Panc1 (cell line): ENCODE data around the gene FGD2. TPM values are rescaled to one million over a fixed set of nuclear protein-coding genes. Genes with fewer than 3 reads are reported as not detected.
A peak's percentile ranks its signal among the peaks of the same experiment; 100 is the strongest.

ENCODE experiments used
- ATAC-seq: fragments of 200-7000 bp; cut with Tn5 transposase; 2 replicates; pipeline ENCODE4 v1.9.1; 2020; ENCODE audit warnings: mild to moderate bottlenecking, moderate library complexity
- BruUV-seq: library from RNA; stranded (reverse); fragments of 400-500 nt; replicated peaks from 2 replicates; lab custom pipeline; 2021; lab: Mats Ljungman, UMichigan
- CTCF ChIA-PET: fragments of 300-600 bp; sonication (Branson Sonifier 250); formaldehyde crosslinking; loops from one replicate; lab custom pipeline; 2022; ENCODE audit warnings: antibody characterized with exemption; lab: Charles Lee
- POLR2A ChIA-PET: fragments of 300-600 bp; sonication (Branson Sonifier 250); formaldehyde crosslinking; loops from one replicate; lab custom pipeline; 2022; ENCODE audit warnings: antibody characterized with exemption; lab: Charles Lee
- DNase-seq: peaks from one replicate; pipeline ENCODE4 v3.0.0-alpha.2; 2010; ENCODE audit warnings: low read depth, low spot score
- H3K27ac ChIP-seq: 2 replicates; pipeline ENCODE4 v1.5.1; 2011; ENCODE audit warnings: mild to moderate bottlenecking, low read length, inconsistent platforms
- H3K27me3 ChIP-seq: fragments of 200-500 bp; sonication (Bioruptor generic); 2 replicates; pipeline ENCODE4 v1.6.0; 2014; ENCODE audit warnings: low read length, inconsistent platforms; ENCODE audit not compliant: control insufficient read depth, insufficient read depth
- H3K36me3 ChIP-seq: fragments of 200-500 bp; sonication (Bioruptor generic); 2 replicates; pipeline ENCODE4 v1.5.1; 2014; ENCODE audit warnings: inconsistent platforms, mild to moderate bottlenecking, low read length, moderate library complexity; ENCODE audit not compliant: control insufficient read depth, insufficient read depth
- H3K4me1 ChIP-seq: 2 replicates; pipeline ENCODE4 v1.5.1; 2011; ENCODE audit warnings: inconsistent platforms, mild to moderate bottlenecking, low read length, moderate library complexity; ENCODE audit not compliant: control insufficient read depth, insufficient read depth
- H3K4me3 ChIP-seq, 2 experiments: 2 replicates each; pipeline ENCODE4 v1.5.1; 2011 to 2012; ENCODE audit warnings: low read depth in 2 of 2, low read length in 2 of 2, mild to moderate bottlenecking in 2 of 2, inconsistent platforms in 1 of 2, moderate library complexity in 1 of 2
- H3K9me3 ChIP-seq: fragments of 200-500 bp; sonication (Bioruptor generic); 2 replicates; pipeline ENCODE4 v1.5.1; 2014; ENCODE audit warnings: low read depth, mild to moderate bottlenecking, inconsistent platforms, low read length, moderate library complexity; ENCODE audit not compliant: control insufficient read depth, insufficient read depth
- POLR2AphosphoS5 ChIP-seq: IDR thresholded peaks from 2 replicates; pipeline ENCODE4 v1.6.1; 2012; ENCODE audit warnings: mild to moderate bottlenecking, low read depth, low read length, moderate library complexity
- SIN3A ChIP-seq: IDR thresholded peaks from 2 replicates; pipeline ENCODE4 v1.6.1; 2012; ENCODE audit warnings: low read depth, mild to moderate bottlenecking, low read length, moderate library complexity, borderline replicate concordance; ENCODE audit not compliant: insufficient read depth
- TCF7L2 ChIP-seq: IDR thresholded peaks from 2 replicates; pipeline ENCODE4 v1.6.1; 2011; ENCODE audit warnings: mild to moderate bottlenecking, low read depth, low read length, inconsistent platforms
- in situ Hi-C: cut with HindIII; loops from 2 replicates; pipeline ENCODE4 v1.10.0; 2016; ENCODE audit warnings: low sequenced_read_pairs, low pct_unique_long_range_greater_than_20kb
- intact Hi-C: fragments of 100-400 bp; cut with micrococcal nuclease; formaldehyde crosslinking; loops from one replicate; pipeline ENCODE4 v1.10.0; 2022; ENCODE audit not compliant: unreplicated experiment
- total RNA-seq: library from RNA; stranded (reverse); gene quantifications from one replicate; pipeline ENCODE4 v1.2.1, GENCODE V29; 2021; ENCODE audit not compliant: unreplicated experiment
- TF ChIP-seq, protein P1 (sequence below): fragments of 450-650 bp; IDR thresholded peaks from 2 replicates; pipeline ENCODE4 v1.5.1; 2017; ENCODE audit warnings: mild to moderate bottlenecking
- TF ChIP-seq, protein P2 (sequence below), 2 experiments: IDR thresholded peaks; 2 replicates each; pipeline ENCODE4 v1.6.1; 2011 to 2012; ENCODE audit warnings: low read depth in 2 of 2, control low read depth in 1 of 2, low read length in 1 of 2, mild to moderate bottlenecking in 1 of 2, moderate library complexity in 1 of 2; ENCODE audit not compliant: insufficient read depth in 1 of 2

FGD2 gene
- total RNA-seq, 1 experiment from 2014 or later, result 0.10 TPM

DNA sequence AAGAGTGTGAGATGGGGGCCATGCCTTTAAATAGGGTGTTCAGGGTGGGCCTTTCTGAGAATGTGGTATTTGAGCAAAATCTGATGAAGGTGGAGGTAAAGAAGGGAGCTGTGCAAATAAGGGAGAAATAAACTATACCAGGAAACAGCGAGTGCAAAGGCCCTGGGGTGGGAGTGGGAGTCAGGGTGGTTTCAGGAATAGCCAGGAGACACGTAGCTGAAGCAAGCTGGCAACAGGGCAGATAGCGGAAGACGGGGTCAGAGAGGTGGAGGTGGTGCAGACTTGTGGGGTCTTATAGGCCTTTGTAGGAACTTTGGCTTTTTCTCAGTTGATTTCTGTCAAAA lies 51.6 kb downstream of the FGD2 start:
- DNase-seq (no peak), ATAC-seq (no peak)
- peaks cover 51% of the 10 kb centered on the region for H3K4me1 ChIP-seq
- H3K27me3 ChIP-seq, result no peaks in the 10 kb centered on the region
- peak overlapping the region; percentile 93 for H3K27ac ChIP-seq
- H3K4me3 ChIP-seq, result no peak overlapping the region
- intact Hi-C loops (loop anchor here (5.0 kb wide), 1 partner anchor 70 kb away; no protein-coding TSS in a partner anchor), in situ Hi-C loops (no loop called here)
- no peaks in the 10 kb centered on the region for H3K9me3 ChIP-seq
- POLR2A ChIA-PET, result no interaction called here
- CTCF ChIA-PET, result no interaction called here
- BruUV-seq, result no TSS peak
- no peaks in the 10 kb centered on the region for H3K36me3 ChIP-seq
- no peak for TF ChIP-seq SIN3A
- TF ChIP-seq TCF7L2, result no peak
- TF ChIP-seq, protein P1, sequence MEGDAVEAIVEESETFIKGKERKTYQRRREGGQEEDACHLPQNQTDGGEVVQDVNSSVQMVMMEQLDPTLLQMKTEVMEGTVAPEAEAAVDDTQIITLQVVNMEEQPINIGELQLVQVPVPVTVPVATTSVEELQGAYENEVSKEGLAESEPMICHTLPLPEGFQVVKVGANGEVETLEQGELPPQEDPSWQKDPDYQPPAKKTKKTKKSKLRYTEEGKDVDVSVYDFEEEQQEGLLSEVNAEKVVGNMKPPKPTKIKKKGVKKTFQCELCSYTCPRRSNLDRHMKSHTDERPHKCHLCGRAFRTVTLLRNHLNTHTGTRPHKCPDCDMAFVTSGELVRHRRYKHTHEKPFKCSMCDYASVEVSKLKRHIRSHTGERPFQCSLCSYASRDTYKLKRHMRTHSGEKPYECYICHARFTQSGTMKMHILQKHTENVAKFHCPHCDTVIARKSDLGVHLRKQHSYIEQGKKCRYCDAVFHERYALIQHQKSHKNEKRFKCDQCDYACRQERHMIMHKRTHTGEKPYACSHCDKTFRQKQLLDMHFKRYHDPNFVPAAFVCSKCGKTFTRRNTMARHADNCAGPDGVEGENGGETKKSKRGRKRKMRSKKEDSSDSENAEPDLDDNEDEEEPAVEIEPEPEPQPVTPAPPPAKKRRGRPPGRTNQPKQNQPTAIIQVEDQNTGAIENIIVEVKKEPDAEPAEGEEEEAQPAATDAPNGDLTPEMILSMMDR, result no peak
- no peak for TF ChIP-seq POLR2AphosphoS5
- TF ChIP-seq, protein P2, sequence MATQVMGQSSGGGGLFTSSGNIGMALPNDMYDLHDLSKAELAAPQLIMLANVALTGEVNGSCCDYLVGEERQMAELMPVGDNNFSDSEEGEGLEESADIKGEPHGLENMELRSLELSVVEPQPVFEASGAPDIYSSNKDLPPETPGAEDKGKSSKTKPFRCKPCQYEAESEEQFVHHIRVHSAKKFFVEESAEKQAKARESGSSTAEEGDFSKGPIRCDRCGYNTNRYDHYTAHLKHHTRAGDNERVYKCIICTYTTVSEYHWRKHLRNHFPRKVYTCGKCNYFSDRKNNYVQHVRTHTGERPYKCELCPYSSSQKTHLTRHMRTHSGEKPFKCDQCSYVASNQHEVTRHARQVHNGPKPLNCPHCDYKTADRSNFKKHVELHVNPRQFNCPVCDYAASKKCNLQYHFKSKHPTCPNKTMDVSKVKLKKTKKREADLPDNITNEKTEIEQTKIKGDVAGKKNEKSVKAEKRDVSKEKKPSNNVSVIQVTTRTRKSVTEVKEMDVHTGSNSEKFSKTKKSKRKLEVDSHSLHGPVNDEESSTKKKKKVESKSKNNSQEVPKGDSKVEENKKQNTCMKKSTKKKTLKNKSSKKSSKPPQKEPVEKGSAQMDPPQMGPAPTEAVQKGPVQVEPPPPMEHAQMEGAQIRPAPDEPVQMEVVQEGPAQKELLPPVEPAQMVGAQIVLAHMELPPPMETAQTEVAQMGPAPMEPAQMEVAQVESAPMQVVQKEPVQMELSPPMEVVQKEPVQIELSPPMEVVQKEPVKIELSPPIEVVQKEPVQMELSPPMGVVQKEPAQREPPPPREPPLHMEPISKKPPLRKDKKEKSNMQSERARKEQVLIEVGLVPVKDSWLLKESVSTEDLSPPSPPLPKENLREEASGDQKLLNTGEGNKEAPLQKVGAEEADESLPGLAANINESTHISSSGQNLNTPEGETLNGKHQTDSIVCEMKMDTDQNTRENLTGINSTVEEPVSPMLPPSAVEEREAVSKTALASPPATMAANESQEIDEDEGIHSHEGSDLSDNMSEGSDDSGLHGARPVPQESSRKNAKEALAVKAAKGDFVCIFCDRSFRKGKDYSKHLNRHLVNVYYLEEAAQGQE (IDR thresholded peaks at IDR 0.05; ENCODE audit: insufficient read depth in 1 of 2, low read depth in 2 of 2, low read length in 1 of 2), result no peak

DNA sequence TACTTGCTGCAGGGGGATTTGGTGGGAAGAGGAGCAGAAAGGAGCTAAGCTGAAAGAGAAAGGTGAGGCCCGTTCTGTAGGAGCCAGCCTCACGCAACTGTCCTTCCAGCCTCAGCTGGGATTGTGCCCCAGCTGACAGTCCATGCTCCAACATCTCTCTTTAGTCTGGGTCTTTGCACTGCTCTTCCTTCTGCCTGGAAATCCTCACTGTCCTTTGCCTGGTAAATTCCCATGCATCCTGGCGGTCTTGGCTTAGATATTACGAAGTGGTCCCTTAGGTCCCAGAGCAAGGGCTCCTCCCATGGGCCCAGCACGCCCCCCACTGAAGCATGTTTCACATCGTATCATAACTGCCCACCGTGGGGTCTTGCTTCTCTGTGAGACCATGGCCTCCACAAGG lies 52.2 kb downstream of the FGD2 start:
- ATAC-seq (no peak), DNase-seq (no peak)
- intact Hi-C loops (loop anchor here (2.0 to 5.0 kb wide), 2 partner anchors 70 to 115 kb away; no protein-coding TSS in a partner anchor), in situ Hi-C loops (no loop called here)
- ChIA-PET CTCF (no interaction called here), POLR2A (no interaction called here)
- no peak overlapping the region for H3K4me3 ChIP-seq
- H3K27ac ChIP-seq, result peak overlapping the region; percentile 93
- no peaks in the 10 kb centered on the region for H3K9me3 ChIP-seq
- H3K27me3 ChIP-seq, result no peaks in the 10 kb centered on the region
- TF ChIP-seq POLR2AphosphoS5 (no peak), TCF7L2 (no peak), SIN3A (no peak)
- TF ChIP-seq, protein P2 (IDR thresholded peaks at IDR 0.05; ENCODE audit: insufficient read depth in 1 of 2, low read depth in 2 of 2, low read length in 1 of 2), result no peak
- TF ChIP-seq, protein P1, result no peak
- no peaks in the 10 kb centered on the region for H3K36me3 ChIP-seq
- peaks cover 51% of the 10 kb centered on the region for H3K4me1 ChIP-seq
- no TSS peak for BruUV-seq
